ENCODE measurements around the gene VWA5B1.

GRCh38 chr1:20345419-20345818 is 54.7 kb downstream of the VWA5B1 start:
- no peak for TF ChIP-seq POLR2AphosphoS5 (IDR thresholded peaks at IDR 0.05; ENCODE audit: borderline replicate concordance, low read depth, low read length)
- no peak for TF ChIP-seq EZH2 (IDR thresholded peaks at IDR 0.05)

Measured in SK-N-MC (cell line).